NCI-H1417 (cell line): ENCODE measurements around the gene SMARCC2.
"Not testable (repeated sequence)": the region's sequence is repeated elsewhere in the genome, so short reads cannot be mapped to it uniquely, and the experiment has no call there.

Source experiments
- DNase-seq, 3 experiments: peaks; one replicate each; lab custom pipeline; 2025; lab: John Stamatoyannopoulos, UW

Gene SMARCC2

GRCh38 chr12:56121204-56121870, 67.9 kb downstream of the SMARCC2 start:
- DNase-seq = no peak

GRCh38 chr12:56120158-56120846, 69.0 kb downstream of the SMARCC2 start:
- DNase-seq = no peak

GRCh38 chr12:56119361-56119796, 69.9 kb downstream of the SMARCC2 start:
- peak; percentile 62 to 88 (median 78) for DNase-seq

GRCh38 chr12:56118688-56119357, 70.5 kb downstream of the SMARCC2 start:
- DNase-seq = no peak

GRCh38 chr12:56117778-56118687, 71.2 kb downstream of the SMARCC2 start, which contains the start of gene ZC3H10:
Gene ZC3H10, plus strand, starts transcription at chr12:56118266. Its CDS starts 2,297 bp downstream, at chr12:56120563.
- DNase-seq = peak; percentile 99 to 100 (median 99)

- DNase-seq = not testable (repeated sequence)
These were observed 72.1 kb downstream of the SMARCC2 start for GRCh38 chr12:56117082-56117706.

GRCh38 chr12:56116267-56117081, 72.8 kb downstream of the SMARCC2 start, which contains the start of gene RPL41:
Gene RPL41, plus strand, starts transcription at chr12:56116633.
- DNase-seq = peak; percentile 98 to 99 (median 99)

GRCh38 chr12:56115329-56115728, 74.0 kb downstream of the SMARCC2 start:
- DNase-seq = no peak

GRCh38 chr12:56114084-56114483, 75.2 kb downstream of the SMARCC2 start:
- no peak for DNase-seq
